GM12891 (cell line): Measurements from ENCODE around the gene SNRPD3.

Experiments
- PAX5 ChIP-seq: IDR thresholded peaks from 2 replicates; pipeline ENCODE4 v1.6.1; 2011; ENCODE audit warnings: low read length, moderate library complexity, mild to moderate bottlenecking; ENCODE audit not compliant: insufficient read depth, severe bottlenecking
- POLR2A ChIP-seq: IDR thresholded peaks from 2 replicates; pipeline ENCODE4 v1.6.1; 2011; ENCODE audit warnings: low read depth, low read length, control low read depth
- POLR2AphosphoS5 ChIP-seq: IDR thresholded peaks from 2 replicates; pipeline ENCODE4 v1.6.1; 2011; ENCODE audit warnings: low read depth, low read length, control low read depth
- POU2F2 ChIP-seq: IDR thresholded peaks from 2 replicates; pipeline ENCODE4 v1.6.1; 2011; ENCODE audit warnings: low read depth, mild to moderate bottlenecking, control low read depth, low read length, moderate library complexity
- SPI1 ChIP-seq: IDR thresholded peaks from 2 replicates; pipeline ENCODE4 v1.6.1; 2011; ENCODE audit warnings: low read depth, low read length, control low read depth
- TAF1 ChIP-seq: IDR thresholded peaks from 2 replicates; pipeline ENCODE4 v1.6.1; 2011; ENCODE audit warnings: low read depth, low read length, control low read depth

DNA sequence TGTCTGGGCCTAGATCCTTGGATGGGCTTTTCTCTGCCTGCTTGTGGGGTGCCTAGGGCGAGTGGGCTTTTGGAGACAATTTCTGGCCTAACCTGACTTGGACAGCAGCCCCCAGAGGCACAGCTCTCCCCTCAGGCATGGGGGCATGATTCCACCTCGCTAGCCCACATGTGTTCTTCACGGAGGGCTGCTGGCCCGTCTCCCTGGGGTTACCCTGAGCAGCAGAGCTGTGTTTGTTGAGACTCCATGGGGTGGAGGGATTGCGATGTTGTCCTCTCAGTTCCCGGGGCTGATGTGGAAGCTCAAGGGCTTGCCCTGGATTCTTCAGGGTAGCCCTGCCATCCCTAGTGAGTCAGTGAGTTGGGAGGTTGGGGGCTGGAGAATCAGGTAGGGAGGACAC lies 39.4 kb downstream of the SNRPD3 start:
- TF ChIP-seq TAF1 (no peak), SPI1 (no peak), POLR2A (no peak), POLR2AphosphoS5 (no peak), POU2F2 (no peak), PAX5 (no peak)
